Esophagus squamous epithelium (tissue), 5 donors: ENCODE results near the gene BRI3BP. TPM values are rescaled to one million over a fixed set of nuclear protein-coding genes. Genes with fewer than 3 reads are reported as not detected.
A peak's percentile ranks its signal among the peaks of the same experiment; 100 is the strongest.
"Not testable (repeated sequence)": the region's sequence is repeated elsewhere in the genome, so short reads cannot be mapped to it uniquely, and the experiment has no call there.

Experiments
- DNase-seq: peaks from one replicate; lab custom pipeline; 2025; lab: John Stamatoyannopoulos, UW
- H3K27ac ChIP-seq, 4 donors: fragments of 200-600 bp; sonication (generic); one replicate each; pipeline ENCODE4 v1.5.1; 2016 to 2019; ENCODE audit warnings: mild to moderate bottlenecking in 1 of 4
- H3K27me3 ChIP-seq, 4 donors: fragments of 200-600 bp; sonication (generic); 1 replicate in 3 of 4; 2 replicates in 1 of 4; pipeline versions ENCODE4 v1.5.1 to v1.6.0; 2017 to 2021; ENCODE audit warnings: antibody characterized with exemption in 1 of 4
- H3K36me3 ChIP-seq, 3 donors: fragments of 200-600 bp; sonication (generic); one replicate each; pipeline ENCODE4 v1.5.1; 2016 to 2019
- H3K4me1 ChIP-seq, 3 donors: fragments of 200-600 bp; sonication (generic); one replicate each; pipeline ENCODE4 v1.5.1; 2017 to 2019
- H3K4me3 ChIP-seq, 4 donors: fragments of 200-600 bp; sonication (generic); 1 replicate in 3 of 4; 2 replicates in 1 of 4; pipeline ENCODE4 v1.5.1; 2016 to 2019; ENCODE audit warnings: mild to moderate bottlenecking in 2 of 4, moderate library complexity in 1 of 4
- H3K9me3 ChIP-seq, 3 donors: fragments of 200-600 bp; sonication (generic); one replicate each; pipeline ENCODE4 v1.5.1; 2016 to 2019
- POLR2A ChIP-seq, 4 donors: fragments of 450-650 bp; IDR thresholded peaks; one replicate each; pipeline ENCODE4 v1.6.1; 2017; ENCODE audit warnings: antibody characterized with exemption in 4 of 4, mild to moderate bottlenecking in 4 of 4, moderate library complexity in 3 of 4
- WGBS, 2 donors: methylation state at CpG; one replicate each; pipeline ENCODE4 v1.1.5; 2018; 5-methylcytosine and 5-hydroxymethylcytosine counted together
- intact Hi-C: fragments of 100-400 bp; cut with DNase I; formaldehyde crosslinking; loops from one replicate; pipeline ENCODE4 v1.15.0; 2022
- small RNA-seq, 4 donors: library from RNA; depleted of rRNA; stranded (forward); fragments of <200 nt; gene quantifications; one replicate each; pipeline ENCODE3, GENCODE V24; 2016
- total RNA-seq, 4 donors: library from RNA; depleted of rRNA; stranded (reverse); fragments of >200 nt; gene quantifications; one replicate each; pipeline ENCODE4 v1.1.0, GENCODE V29; 2016
- TF ChIP-seq, protein P1 (sequence below), 6 experiments: fragments of 450-650 bp in 4 of 6; fragments of 200-600 bp in 2 of 6; sonication (generic) in 2 of 6; IDR thresholded peaks; one replicate each; pipeline ENCODE4 v1.5.1; 2016 to 2019; ENCODE audit warnings: antibody characterized with exemption in 6 of 6, mild to moderate bottlenecking in 4 of 6, moderate library complexity in 4 of 6
- donor health status: DM: yes; HTN: yes; CAD: no.

The BRI3BP gene
- total RNA-seq, 4 donors from 2014 or later, result 9.7 to 23.4 (median 14.9) TPM

DNA sequence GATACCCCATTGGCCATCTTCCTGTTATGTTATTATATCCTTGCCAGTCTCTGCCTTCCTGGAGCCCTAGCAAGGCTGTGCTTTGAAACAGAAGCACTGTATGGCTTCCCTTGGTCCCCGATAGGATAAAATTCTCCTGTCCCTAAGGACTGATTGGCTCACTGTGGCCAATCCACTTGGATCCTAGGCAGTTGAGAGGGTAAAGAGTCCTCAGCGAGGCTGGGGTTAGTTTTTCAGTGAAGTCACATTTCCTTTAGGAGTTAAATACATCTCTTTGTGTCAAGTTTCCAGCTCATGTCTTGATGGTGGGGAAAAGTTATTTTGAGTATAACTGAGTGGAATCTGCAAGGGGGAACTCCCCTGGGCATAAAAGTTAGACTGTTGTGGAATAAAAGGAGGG lies 79.1 kb downstream of the BRI3BP start:
- H3K36me3 ChIP-seq, result peaks cover 0 to 72% (median 0%) of the 10 kb centered on the region in 3 donors
- DNase-seq, result no peak

DNA sequence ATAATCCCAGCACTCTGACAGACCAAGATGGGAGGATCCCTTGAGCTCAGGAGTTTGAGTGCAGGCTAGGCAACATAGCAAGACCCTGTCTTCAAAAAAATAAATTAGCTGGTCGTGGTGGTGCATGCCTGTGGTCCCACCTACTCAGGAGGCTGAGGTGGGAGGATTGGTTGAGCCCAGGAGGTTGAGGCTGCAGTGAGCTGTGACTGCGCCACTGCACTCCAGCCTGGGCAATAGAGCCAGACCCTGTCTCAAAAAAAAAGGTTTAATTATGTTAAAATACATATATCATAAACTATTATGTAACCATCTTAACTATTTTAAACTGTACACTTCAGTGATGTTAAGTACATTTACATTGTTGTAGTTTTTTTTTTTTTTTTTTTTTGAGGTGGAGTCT lies 80.8 kb downstream of the BRI3BP start:
- H3K4me1 ChIP-seq, result peaks cover 0 to 12% (median 0%) of the 10 kb centered on the region in 3 donors
- peaks cover 0 to 84% (median 0%) of the 10 kb centered on the region in 3 donors for H3K36me3 ChIP-seq
- 100% methylated on average over 1 to 2 of the region's 2 CpGs for WGBS, 2 donors
- intact Hi-C loops, H3K27me3 ChIP-seq, H3K4me3 ChIP-seq, DNase-seq, H3K9me3 ChIP-seq, H3K27ac ChIP-seq: not testable (repeated sequence)

More for the DNA sequence above, 79.1 kb downstream of the BRI3BP start:
- Histone ChIP-seq H3K9me3 (no peaks in the 10 kb centered on the region), H3K27ac (no peak overlapping the region), H3K27me3 (no peaks in the 10 kb centered on the region), H3K4me3 (no peak overlapping the region), H3K4me1 (peaks cover 0 to 15% (median 0%) of the 10 kb centered on the region in 3 donors)
- no peak for TF ChIP-seq POLR2A (IDR thresholded peaks at IDR 0.05)
- TF ChIP-seq, protein P1, sequence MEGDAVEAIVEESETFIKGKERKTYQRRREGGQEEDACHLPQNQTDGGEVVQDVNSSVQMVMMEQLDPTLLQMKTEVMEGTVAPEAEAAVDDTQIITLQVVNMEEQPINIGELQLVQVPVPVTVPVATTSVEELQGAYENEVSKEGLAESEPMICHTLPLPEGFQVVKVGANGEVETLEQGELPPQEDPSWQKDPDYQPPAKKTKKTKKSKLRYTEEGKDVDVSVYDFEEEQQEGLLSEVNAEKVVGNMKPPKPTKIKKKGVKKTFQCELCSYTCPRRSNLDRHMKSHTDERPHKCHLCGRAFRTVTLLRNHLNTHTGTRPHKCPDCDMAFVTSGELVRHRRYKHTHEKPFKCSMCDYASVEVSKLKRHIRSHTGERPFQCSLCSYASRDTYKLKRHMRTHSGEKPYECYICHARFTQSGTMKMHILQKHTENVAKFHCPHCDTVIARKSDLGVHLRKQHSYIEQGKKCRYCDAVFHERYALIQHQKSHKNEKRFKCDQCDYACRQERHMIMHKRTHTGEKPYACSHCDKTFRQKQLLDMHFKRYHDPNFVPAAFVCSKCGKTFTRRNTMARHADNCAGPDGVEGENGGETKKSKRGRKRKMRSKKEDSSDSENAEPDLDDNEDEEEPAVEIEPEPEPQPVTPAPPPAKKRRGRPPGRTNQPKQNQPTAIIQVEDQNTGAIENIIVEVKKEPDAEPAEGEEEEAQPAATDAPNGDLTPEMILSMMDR (IDR thresholded peaks at IDR 0.05), result no peak
- intact Hi-C loops, result no loop called here
- 80 to 86% methylated on average over 2 of the region's 2 CpGs for WGBS, 2 donors

GRCh38 chr12:125076103-125076502 lies 82.7 kb downstream of the BRI3BP start:
- H3K4me3 ChIP-seq, result no peak overlapping the region
- H3K9me3 ChIP-seq, result no peaks in the 10 kb centered on the region
- H3K36me3 ChIP-seq, result peaks cover 0 to 73% (median 0%) of the 10 kb centered on the region in 3 donors
- H3K27ac ChIP-seq, result no peak overlapping the region
- H3K4me1 ChIP-seq, result peaks cover 7 to 20% (median 8%) of the 10 kb centered on the region in 3 donors
- no peaks in the 10 kb centered on the region for H3K27me3 ChIP-seq
- no peak for TF ChIP-seq POLR2A (IDR thresholded peaks at IDR 0.05)
- DNase-seq, result no peak
- intact Hi-C loops, result no loop called here
- 92 to 97% methylated on average over 6 of the region's 6 CpGs for WGBS, 2 donors

GRCh38 chr12:125079084-125079483 lies 85.6 kb downstream of the BRI3BP start:
- no peak for DNase-seq
- 84 to 91% methylated on average over 7 to 8 of the region's 10 CpGs for WGBS, 2 donors
- Histone ChIP-seq H3K27me3 (no peaks in the 10 kb centered on the region), H3K4me3 (no peak overlapping the region), H3K9me3 (no peaks in the 10 kb centered on the region), H3K4me1 (peaks cover 9 to 32% (median 10%) of the 10 kb centered on the region in 3 donors), H3K36me3 (peaks cover 0 to 77% (median 0%) of the 10 kb centered on the region in 3 donors), H3K27ac (peak overlapping the region; percentile 76 to 92 (median 88))
- TF ChIP-seq, protein P1 (IDR thresholded peaks at IDR 0.05), result no peak
- TF ChIP-seq POLR2A (IDR thresholded peaks at IDR 0.05), result no peak
- intact Hi-C loops, result no loop called here

DNA sequence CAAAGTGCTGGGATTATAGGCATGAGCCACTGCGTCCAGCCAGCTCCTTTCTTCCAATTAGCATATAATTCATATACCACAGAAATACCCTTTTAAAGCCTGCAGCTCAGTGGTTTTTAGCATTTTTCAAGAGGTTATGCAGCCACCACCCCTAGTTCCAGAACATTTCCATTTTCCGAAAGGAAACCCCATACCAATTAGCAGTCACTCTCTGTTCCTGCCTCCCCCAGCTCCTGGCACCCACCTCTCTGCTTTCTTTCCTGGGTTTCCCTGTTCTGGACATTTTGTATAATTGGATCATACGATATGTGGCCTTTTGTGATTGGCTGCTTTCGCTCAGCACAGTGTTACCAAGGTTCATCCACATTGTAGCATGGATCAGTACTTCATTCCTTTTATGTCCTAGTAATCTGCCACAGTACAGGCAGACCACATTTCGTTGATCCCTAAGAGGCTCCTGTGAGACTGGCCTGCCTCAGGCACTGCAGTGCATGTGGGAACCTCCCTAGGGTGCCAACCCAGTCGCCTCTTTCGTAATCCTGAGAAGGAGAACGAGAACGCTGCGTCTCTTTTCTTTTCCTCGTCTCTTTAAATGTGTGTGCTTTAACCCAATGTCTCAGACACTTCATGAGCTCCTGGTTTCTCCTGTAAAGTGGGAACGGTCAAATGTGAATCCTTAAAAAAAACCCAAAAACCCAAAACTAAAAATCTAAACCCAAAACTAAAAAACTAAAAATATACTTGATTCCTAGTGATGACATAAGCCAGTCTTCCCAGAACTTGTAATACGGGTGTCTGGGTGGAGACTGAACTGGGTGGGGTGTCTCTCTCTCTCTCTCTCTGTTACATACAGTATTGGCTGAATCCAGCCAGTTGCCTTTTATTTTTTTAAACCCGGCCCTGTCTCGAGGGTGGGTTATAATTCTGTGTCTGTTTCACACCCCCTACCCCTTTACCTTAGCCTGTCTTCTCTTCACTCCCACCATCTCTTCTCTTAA lies 86.5 kb downstream of the BRI3BP start:
- DNase-seq, result no peak
- intact Hi-C loops, result no loop called here
- 35 to 54% methylated on average over 14 to 15 of the region's 15 CpGs for WGBS, 2 donors
- Histone ChIP-seq H3K4me3 (peak overlapping the region in 2 of 4 donors; percentile 18 to 39), H3K27ac (peak overlapping the region; percentile 76 to 92 (median 88)), H3K27me3 (no peaks in the 10 kb centered on the region), H3K9me3 (no peaks in the 10 kb centered on the region), H3K36me3 (peaks cover 0 to 77% (median 4%) of the 10 kb centered on the region in 3 donors), H3K4me1 (peaks cover 9 to 32% (median 10%) of the 10 kb centered on the region in 3 donors)
- TF ChIP-seq, protein P1 (IDR thresholded peaks at IDR 0.05), result no peak
- TF ChIP-seq POLR2A (IDR thresholded peaks at IDR 0.05), result no peak

Small RNA genes lying within 50 kb of the gene (small RNA-seq; reads per million reads assigned to genes)
- gene AC122688.1, result 0 reads per million in 4 donors

Other genes with a start within 250 kb of the BRI3BP start
- 1 to 10 TPM; 7.1 to 9.5 (median 8.8) TPM for gene SCARB1, start 129.8 kb upstream of the BRI3BP start, total RNA-seq
- gene UBC, start 79.0 kb upstream of the BRI3BP start, total RNA-seq, result 1,000 to 10,000 TPM; 1,012 to 1,417 (median 1,215) TPM
- 10 to 100 TPM in 3 of 4 donors, 1 to 10 TPM in 1; 9.5 to 16.2 (median 14.0) TPM for gene DHX37, start 4.5 kb upstream of the BRI3BP start, total RNA-seq
- gene AACS, start 71.8 kb downstream of the BRI3BP start, total RNA-seq, result 10 to 100 TPM; 38.0 to 53.3 (median 44.3) TPM
- gene TMEM132B, start 192.7 kb downstream of the BRI3BP start, total RNA-seq, result 1 to 10 TPM in 2 of 4 donors, under 1 TPM in 2; 0.38 to 3.0 (median 1.3) TPM